Measurements from ENCODE around the gene MAPKAP1.
A peak's percentile ranks its signal among the peaks of the same experiment; 100 is the strongest.

MAPKAP1 gene

GRCh38 chr9:125564631-125565030 is 142.4 kb downstream of the MAPKAP1 start:
- DNase-seq (ENCODE audit: low spot score), result no peak

- no peak for DNase-seq (ENCODE audit: low spot score)
These were observed 145.4 kb downstream of the MAPKAP1 start for GRCh38 chr9:125561509-125562148.

- no peak for DNase-seq (ENCODE audit: low spot score)
These were observed 147.1 kb downstream of the MAPKAP1 start for GRCh38 chr9:125559894-125560293.

- DNase-seq (ENCODE audit: low spot score), result no peak
These were observed 147.8 kb downstream of the MAPKAP1 start for GRCh38 chr9:125559194-125559593.

GRCh38 chr9:125558453-125559092 is 148.4 kb downstream of the MAPKAP1 start:
- DNase-seq (ENCODE audit: low spot score), result peak; percentile 90

- DNase-seq (ENCODE audit: low spot score), result no peak
These were observed 150.8 kb downstream of the MAPKAP1 start for GRCh38 chr9:125556046-125556721.

- no peak for DNase-seq (ENCODE audit: low spot score)
These were observed 152.3 kb downstream of the MAPKAP1 start for GRCh38 chr9:125554726-125555125.

GRCh38 chr9:125551781-125552180 is 155.2 kb downstream of the MAPKAP1 start:
- no peak for DNase-seq (ENCODE audit: low spot score)

- DNase-seq (ENCODE audit: low spot score), result no peak
These were observed 156.8 kb downstream of the MAPKAP1 start for GRCh38 chr9:125549891-125550885.

GRCh38 chr9:125549465-125549871 is 157.5 kb downstream of the MAPKAP1 start:
- DNase-seq (ENCODE audit: low spot score), result peak; percentile 58

GRCh38 chr9:125549039-125549438 is 158.0 kb downstream of the MAPKAP1 start:
- DNase-seq (ENCODE audit: low spot score), result no peak

- DNase-seq (ENCODE audit: low spot score), result no peak
These were observed 158.9 kb downstream of the MAPKAP1 start for GRCh38 chr9:125548141-125548540.

- no peak for DNase-seq (ENCODE audit: low spot score)
These were observed 159.6 kb downstream of the MAPKAP1 start for GRCh38 chr9:125547368-125547767.

GRCh38 chr9:125545845-125546244 is 161.2 kb downstream of the MAPKAP1 start:
- DNase-seq (ENCODE audit: low spot score), result no peak

GRCh38 chr9:125544988-125545651 is 161.9 kb downstream of the MAPKAP1 start:
- DNase-seq (ENCODE audit: low spot score), result no peak

- DNase-seq (ENCODE audit: low spot score), result no peak
These were observed 162.5 kb downstream of the MAPKAP1 start for GRCh38 chr9:125544484-125544883.

GRCh38 chr9:125541840-125542243 is 165.2 kb downstream of the MAPKAP1 start:
- DNase-seq (ENCODE audit: low spot score), result no peak

- DNase-seq (ENCODE audit: low spot score), result no peak
These were observed 166.5 kb downstream of the MAPKAP1 start for GRCh38 chr9:125540497-125540896.

- DNase-seq (ENCODE audit: low spot score), result no peak
These were observed 168.9 kb downstream of the MAPKAP1 start for GRCh38 chr9:125538092-125538473.

- no peak for DNase-seq (ENCODE audit: low spot score)
These were observed 169.4 kb downstream of the MAPKAP1 start for GRCh38 chr9:125537442-125538091.

GRCh38 chr9:125536776-125537175 is 170.2 kb downstream of the MAPKAP1 start:
- DNase-seq (ENCODE audit: low spot score), result no peak
